Right renal cortex interstitium (tissue), 3 donors: ENCODE data around the gene CDPF1. TPM values are rescaled to one million over a fixed set of nuclear protein-coding genes. Genes with fewer than 3 reads are reported as not detected.

Source experiments
- DNase-seq, 3 donors: peaks; one replicate each; pipeline ENCODE4 v3.0.0-alpha.2; 2013; ENCODE audit warnings: low read depth in 3 of 3, low spot score in 2 of 3
- polyA plus RNA-seq, 3 donors: library from polyadenylated mRNA; unstranded; fragments of 120-200 nt; gene quantifications; one replicate each; pipeline ENCODE4 v1.2.1, GENCODE V29; 2013; ENCODE audit not compliant: insufficient read length in 3 of 3

CDPF1 gene
- polyA plus RNA-seq, 3 donors, result 11.6 to 12.5 (median 11.7) TPM

GRCh38 chr22:46260038-46260437 is 9.9 kb upstream of the CDPF1 start:
- no peak for DNase-seq

- no peak for DNase-seq
These were observed 9.3 kb upstream of the CDPF1 start for GRCh38 chr22:46259374-46259773.

GRCh38 chr22:46256358-46256958 is 6.4 kb upstream of the CDPF1 start:
- no peak for DNase-seq

GRCh38 chr22:46251816-46252380 is 1.8 kb upstream of the CDPF1 start:
- DNase-seq, result no peak

- no peak for DNase-seq
These were observed 1.2 kb upstream of the CDPF1 start for GRCh38 chr22:46251266-46251665.

- no peak for DNase-seq
These were observed 661 bp upstream of the CDPF1 start for GRCh38 chr22:46250783-46251125.

GRCh38 chr22:46247443-46247975 is 2.6 kb downstream of the CDPF1 start:
- no peak for DNase-seq

GRCh38 chr22:46246178-46246577 is 3.9 kb downstream of the CDPF1 start:
- no peak for DNase-seq

GRCh38 chr22:46245511-46245910 is 4.6 kb downstream of the CDPF1 start:
- DNase-seq, result no peak

- DNase-seq, result no peak
These were observed 5.3 kb downstream of the CDPF1 start for GRCh38 chr22:46244771-46245170.

GRCh38 chr22:46242076-46242475 is 8.0 kb downstream of the CDPF1 start:
- no peak for DNase-seq

- DNase-seq, result no peak
These were observed 8.6 kb downstream of the CDPF1 start for GRCh38 chr22:46241396-46242007.

GRCh38 chr22:46240907-46241306 is 9.2 kb downstream of the CDPF1 start:
- DNase-seq, result no peak

GRCh38 chr22:46240506-46240905 is 9.6 kb downstream of the CDPF1 start:
- no peak for DNase-seq

- no peak for DNase-seq
These were observed 10.0 kb downstream of the CDPF1 start for GRCh38 chr22:46240073-46240472.

- no peak for DNase-seq
These were observed 10.6 kb downstream of the CDPF1 start for GRCh38 chr22:46239261-46240048.

- DNase-seq, result no peak
These were observed 11.6 kb downstream of the CDPF1 start for GRCh38 chr22:46238541-46238940.

- DNase-seq, result no peak
These were observed 12.5 kb downstream of the CDPF1 start for GRCh38 chr22:46237453-46238124.

- no peak for DNase-seq
These were observed 15.1 kb downstream of the CDPF1 start for GRCh38 chr22:46234969-46235368.

- DNase-seq, result no peak
These were observed 16.9 kb downstream of the CDPF1 start for GRCh38 chr22:46233231-46233630.
